Large intestine (tissue), 3 donors: ENCODE measurements around the gene LRRC8A. TPM values are rescaled to one million over a fixed set of nuclear protein-coding genes. Genes with fewer than 3 reads are reported as not detected.
A peak's percentile ranks its signal among the peaks of the same experiment; 100 is the strongest.

ENCODE experiments used
- DNase-seq, 2 donors: peaks; one replicate each; pipeline versions ENCODE4 v3.0.0 to v3.0.0-alpha.2; 2013
- H3K27ac ChIP-seq: one replicate; pipeline ENCODE4 v1.5.1; 2013; ENCODE audit warnings: low read length
- H3K27me3 ChIP-seq: 2 replicates; pipeline ENCODE4 v1.6.1; 2013; ENCODE audit warnings: low read length; ENCODE audit not compliant: control insufficient read depth, insufficient read depth
- H3K36me3 ChIP-seq: 2 replicates; pipeline ENCODE4 v1.6.1; 2013; ENCODE audit warnings: low read length; ENCODE audit not compliant: control insufficient read depth, insufficient read depth
- H3K4me1 ChIP-seq: one replicate; pipeline ENCODE4 v1.6.1; 2013; ENCODE audit warnings: low read length; ENCODE audit not compliant: control insufficient read depth, insufficient read depth
- H3K4me3 ChIP-seq: one replicate; pipeline ENCODE4 v1.5.1; 2013; ENCODE audit warnings: low read length
- H3K9me3 ChIP-seq: one replicate; pipeline ENCODE4 v1.6.1; 2013; ENCODE audit warnings: mild to moderate bottlenecking, low read depth, low read length, moderate library complexity; ENCODE audit not compliant: control insufficient read depth
- WGBS: methylation state at CpG from one replicate; pipeline ENCODE4 v1.1.5; 2013; ENCODE audit warnings: low lambda C conversion rate; ENCODE audit not compliant: insufficient coverage; 5-methylcytosine and 5-hydroxymethylcytosine counted together
- polyA plus RNA-seq: library from polyadenylated mRNA; unstranded; fragments of 120-200 nt; gene quantifications from one replicate; pipeline ENCODE4 v1.2.1, GENCODE V29; 2013

The LRRC8A gene
- polyA plus RNA-seq, 1 donor, result 18.5 TPM

DNA sequence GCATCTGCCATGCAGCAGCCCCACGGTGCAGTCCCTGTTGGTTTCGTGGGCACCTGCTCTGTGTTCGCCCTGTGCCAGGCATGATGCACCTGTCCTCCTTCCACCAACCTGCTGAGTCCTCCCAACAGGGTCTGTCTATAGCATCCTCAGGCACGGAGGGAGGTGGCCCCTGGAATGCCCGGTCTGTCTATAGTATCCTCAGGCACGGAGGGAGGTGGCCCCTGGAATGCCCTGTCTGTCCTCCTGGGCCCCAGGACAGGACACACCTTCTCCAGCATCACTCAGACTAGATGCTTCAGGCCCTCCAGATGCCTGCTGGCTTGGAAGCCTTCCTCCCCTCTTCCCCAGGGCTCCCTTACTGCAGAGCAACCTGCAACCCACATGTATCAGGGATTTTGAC lies 29.0 kb downstream of the LRRC8A start:
- no CpG with 5 or more reads among the region's 6 CpGs for WGBS
- Histone ChIP-seq H3K4me1 (peaks cover 2% of the 10 kb centered on the region), H3K9me3 (no peaks in the 10 kb centered on the region), H3K27ac (no peak overlapping the region), H3K4me3 (no peak overlapping the region), H3K36me3 (peaks cover 63% of the 10 kb centered on the region), H3K27me3 (no peaks in the 10 kb centered on the region)
- no peak for DNase-seq

DNA sequence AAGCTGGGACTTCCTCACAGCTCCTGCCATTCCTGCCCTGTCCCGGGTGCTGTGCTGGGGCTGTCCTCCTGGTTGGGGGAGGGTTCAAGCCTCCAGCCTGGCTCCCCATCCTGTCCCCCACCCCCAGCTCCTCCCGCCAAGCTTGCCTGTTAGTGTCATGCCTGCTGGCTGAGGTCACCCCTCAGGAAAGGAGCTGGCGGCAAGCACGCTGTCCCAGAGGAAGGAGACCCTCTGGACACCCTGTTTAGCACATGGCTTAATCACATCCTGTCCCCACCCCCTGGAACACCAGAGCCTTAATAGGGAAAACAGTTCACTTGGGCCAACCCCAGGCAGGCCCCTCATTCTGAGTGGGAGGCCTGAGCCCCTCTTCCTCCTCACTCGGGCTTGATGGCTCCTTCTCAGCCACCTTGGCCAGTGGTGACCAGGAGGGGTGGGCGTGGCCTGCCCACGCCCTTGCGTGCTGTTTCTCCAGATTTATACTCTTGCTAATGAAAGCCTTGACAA lies 29.6 kb downstream of the LRRC8A start:
- Histone ChIP-seq H3K36me3 (peaks cover 70% of the 10 kb centered on the region), H3K27ac (peak overlapping the region; percentile 4), H3K9me3 (peaks cover under 1% of the 10 kb centered on the region), H3K4me3 (no peak overlapping the region), H3K27me3 (no peaks in the 10 kb centered on the region), H3K4me1 (peaks cover 2% of the 10 kb centered on the region)
- peak in 1 of 2 donors; percentile 32 for DNase-seq
- no CpG with 5 or more reads among the region's 8 CpGs for WGBS

DNA sequence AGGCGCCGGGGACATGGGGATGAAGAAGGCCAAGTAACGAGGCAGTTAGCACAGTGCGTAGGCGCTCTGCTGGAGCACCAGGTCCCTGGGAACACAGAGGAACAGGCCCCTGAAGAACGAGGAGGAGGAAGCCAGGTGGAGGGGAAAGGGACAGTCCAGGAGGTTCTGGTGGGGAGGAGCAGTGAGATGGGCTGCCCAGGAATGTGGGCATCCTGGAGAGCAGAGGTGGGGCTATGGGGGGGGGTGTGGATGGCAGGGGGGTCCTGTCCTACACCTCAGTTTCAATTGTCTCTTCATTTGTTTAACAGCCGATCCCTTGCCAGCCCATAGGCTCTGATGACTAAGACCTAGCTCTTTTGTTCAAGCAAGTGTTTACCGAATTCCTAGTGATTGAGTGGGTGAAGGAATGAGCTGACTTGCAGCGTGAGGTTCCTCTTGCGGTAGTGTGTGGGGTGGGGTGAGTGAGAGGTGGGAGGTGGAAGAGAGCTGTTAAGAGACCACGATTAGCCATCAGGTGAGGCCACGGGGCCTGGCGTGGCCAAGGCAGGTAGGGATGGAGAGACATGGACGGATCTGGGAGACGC lies 30.4 kb downstream of the LRRC8A start:
- H3K4me1 ChIP-seq, result peaks cover 2% of the 10 kb centered on the region
- H3K27ac ChIP-seq, result peak overlapping the region; percentile 4
- no peak overlapping the region for H3K4me3 ChIP-seq
- peaks cover 73% of the 10 kb centered on the region for H3K36me3 ChIP-seq
- 50% methylated on average over 1 of the region's 15 CpGs for WGBS
- no peaks in the 10 kb centered on the region for H3K27me3 ChIP-seq
- H3K9me3 ChIP-seq, result peaks cover 3% of the 10 kb centered on the region
- no peak for DNase-seq

DNA sequence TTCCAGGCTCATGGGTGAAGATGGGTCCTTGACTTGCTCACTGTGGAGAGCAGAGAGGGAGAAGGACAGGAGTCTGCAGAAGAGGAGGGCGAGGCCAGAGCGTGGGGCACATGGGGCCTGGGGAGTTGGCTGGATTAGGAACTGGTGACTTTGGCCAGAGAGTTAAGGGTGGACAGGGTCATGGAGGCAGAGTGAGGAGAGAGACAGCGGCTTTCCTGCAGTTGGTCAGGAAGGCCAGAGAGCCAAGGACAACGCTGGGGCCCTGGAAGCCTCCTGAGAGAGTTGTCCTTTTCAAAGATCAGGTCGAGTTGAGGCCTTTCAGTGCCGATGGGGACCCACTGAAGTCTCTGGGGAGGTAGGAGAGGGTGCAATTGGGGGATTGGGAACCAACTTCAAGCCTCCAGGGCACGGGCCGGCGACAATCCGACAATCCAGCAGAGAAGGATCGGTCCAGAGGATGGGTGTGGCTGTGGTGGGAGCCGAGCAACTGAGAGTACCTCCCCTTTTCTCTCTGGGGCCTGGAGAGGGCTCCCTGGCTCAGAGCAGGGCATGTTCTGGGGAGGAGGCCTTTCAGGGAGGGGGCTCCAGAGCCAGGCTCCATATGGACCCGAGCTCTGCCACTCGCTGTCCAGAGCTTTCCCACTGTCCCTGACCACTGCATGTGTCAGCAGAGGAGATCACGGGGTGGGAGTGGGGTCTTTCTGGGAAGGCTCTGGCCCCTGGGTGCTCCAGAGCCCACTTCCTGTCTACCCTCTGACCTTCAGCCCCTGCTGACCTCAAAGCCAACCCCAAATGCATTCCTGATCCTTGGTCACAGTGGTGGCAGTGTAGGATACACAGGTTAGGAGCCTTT lies 31.3 kb downstream of the LRRC8A start:
- H3K4me3 ChIP-seq, result no peak overlapping the region
- no CpG with 5 or more reads among the region's 15 CpGs for WGBS
- H3K9me3 ChIP-seq, result peaks cover 3% of the 10 kb centered on the region
- H3K36me3 ChIP-seq, result peaks cover 68% of the 10 kb centered on the region
- H3K4me1 ChIP-seq, result peaks cover 2% of the 10 kb centered on the region
- H3K27ac ChIP-seq, result no peak overlapping the region
- H3K27me3 ChIP-seq, result no peaks in the 10 kb centered on the region
- DNase-seq, result no peak

DNA sequence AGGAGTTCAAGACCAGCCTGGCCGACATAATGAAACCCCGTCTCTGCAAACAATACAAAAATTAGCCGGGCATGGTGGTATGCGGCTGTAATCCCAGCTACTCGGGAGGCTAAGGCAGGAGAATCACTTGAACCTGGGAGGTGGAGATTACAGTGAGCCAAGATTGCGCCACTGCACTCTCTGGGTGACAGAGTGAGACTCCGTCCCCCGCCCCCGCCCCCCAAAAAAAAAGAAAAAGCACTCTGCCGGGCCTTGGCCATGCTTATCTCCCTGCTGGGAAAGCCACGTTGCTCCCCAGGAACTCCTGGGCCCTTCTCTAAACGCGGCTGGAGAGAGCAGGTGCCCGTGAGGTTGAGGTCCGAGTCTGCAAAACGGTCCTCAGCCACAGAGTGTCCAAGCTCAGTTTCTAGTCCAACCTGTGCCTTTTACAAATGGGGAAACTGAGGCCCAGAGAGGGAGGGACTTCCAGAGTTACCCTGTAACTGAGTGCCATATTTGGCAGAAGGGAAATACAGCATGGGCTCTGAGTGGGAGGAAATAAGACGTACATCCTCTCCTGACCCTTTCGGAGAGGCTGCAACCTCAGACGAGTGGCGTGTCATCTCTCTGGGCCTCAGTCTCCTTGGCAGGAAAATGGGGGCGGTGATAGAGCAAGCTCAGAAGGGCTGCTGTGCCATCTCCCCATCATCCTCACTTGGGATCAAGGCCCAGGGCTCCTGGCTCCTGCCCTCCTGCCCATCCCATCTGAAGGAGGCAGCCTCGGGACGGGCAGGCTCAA lies 32.3 kb downstream of the LRRC8A start:
- peaks cover 3% of the 10 kb centered on the region for H3K9me3 ChIP-seq
- no peak overlapping the region for H3K4me3 ChIP-seq
- H3K27me3 ChIP-seq, result no peaks in the 10 kb centered on the region
- H3K4me1 ChIP-seq, result peaks cover 5% of the 10 kb centered on the region
- DNase-seq, result no peak
- H3K27ac ChIP-seq, result no peak overlapping the region
- peaks cover 58% of the 10 kb centered on the region for H3K36me3 ChIP-seq
- 100% methylated on average over 2 of the region's 23 CpGs for WGBS

DNA sequence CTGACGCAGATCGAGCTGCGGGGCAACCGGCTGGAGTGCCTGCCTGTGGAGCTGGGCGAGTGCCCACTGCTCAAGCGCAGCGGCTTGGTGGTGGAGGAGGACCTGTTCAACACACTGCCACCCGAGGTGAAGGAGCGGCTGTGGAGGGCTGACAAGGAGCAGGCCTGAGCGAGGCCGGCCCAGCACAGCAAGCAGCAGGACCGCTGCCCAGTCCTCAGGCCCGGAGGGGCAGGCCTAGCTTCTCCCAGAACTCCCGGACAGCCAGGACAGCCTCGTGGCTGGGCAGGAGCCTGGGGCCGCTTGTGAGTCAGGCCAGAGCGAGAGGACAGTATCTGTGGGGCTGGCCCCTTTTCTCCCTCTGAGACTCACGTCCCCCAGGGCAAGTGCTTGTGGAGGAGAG lies 34.3 kb downstream of the LRRC8A start:
- no peak for DNase-seq
- no CpG with 5 or more reads among the region's 18 CpGs for WGBS
- no peak overlapping the region for H3K4me3 ChIP-seq
- H3K27ac ChIP-seq, result no peak overlapping the region
- no peaks in the 10 kb centered on the region for H3K27me3 ChIP-seq
- H3K36me3 ChIP-seq, result peaks cover 41% of the 10 kb centered on the region
- peaks cover 3% of the 10 kb centered on the region for H3K9me3 ChIP-seq
- H3K4me1 ChIP-seq, result peaks cover 11% of the 10 kb centered on the region

DNA sequence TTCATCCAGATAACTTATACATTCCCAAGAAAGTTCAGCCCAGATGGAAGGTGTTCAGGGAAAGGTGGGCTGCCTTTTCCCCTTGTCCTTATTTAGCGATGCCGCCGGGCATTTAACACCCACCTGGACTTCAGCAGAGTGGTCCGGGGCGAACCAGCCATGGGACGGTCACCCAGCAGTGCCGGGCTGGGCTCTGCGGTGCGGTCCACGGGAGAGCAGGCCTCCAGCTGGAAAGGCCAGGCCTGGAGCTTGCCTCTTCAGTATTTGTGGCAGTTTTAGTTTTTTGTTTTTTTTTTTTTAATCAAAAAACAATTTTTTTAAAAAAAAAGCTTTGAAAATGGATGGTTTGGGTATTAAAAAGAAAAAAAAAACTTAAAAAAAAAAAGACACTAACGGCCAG lies 34.8 kb downstream of the LRRC8A start:
- 100% methylated on average over 2 of the region's 11 CpGs for WGBS
- DNase-seq, result no peak
- Histone ChIP-seq H3K4me1 (peaks cover 14% of the 10 kb centered on the region), H3K27ac (no peak overlapping the region), H3K27me3 (no peaks in the 10 kb centered on the region), H3K36me3 (peaks cover 35% of the 10 kb centered on the region), H3K9me3 (peaks cover 3% of the 10 kb centered on the region), H3K4me3 (no peak overlapping the region)

DNA sequence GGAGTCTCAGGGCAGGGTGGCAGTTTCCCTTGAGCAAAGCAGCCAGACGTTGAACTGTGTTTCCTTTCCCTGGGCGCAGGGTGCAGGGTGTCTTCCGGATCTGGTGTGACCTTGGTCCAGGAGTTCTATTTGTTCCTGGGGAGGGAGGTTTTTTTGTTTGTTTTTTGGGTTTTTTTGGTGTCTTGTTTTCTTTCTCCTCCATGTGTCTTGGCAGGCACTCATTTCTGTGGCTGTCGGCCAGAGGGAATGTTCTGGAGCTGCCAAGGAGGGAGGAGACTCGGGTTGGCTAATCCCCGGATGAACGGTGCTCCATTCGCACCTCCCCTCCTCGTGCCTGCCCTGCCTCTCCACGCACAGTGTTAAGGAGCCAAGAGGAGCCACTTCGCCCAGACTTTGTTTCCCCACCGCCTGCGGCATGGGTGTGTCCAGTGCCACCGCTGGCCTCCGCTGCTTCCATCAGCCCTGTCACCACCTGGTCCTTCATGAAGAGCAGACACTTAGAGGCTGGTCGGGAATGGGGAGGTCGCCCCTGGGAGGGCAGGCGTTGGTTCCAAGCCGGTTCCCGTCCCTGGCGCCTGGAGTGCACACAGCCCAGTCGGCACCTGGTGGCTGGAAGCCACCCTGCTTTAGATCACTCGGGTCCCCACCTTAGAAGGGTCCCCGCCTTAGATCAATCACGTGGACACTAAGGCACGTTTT lies 35.4 kb downstream of the LRRC8A start:
- Histone ChIP-seq H3K27me3 (no peaks in the 10 kb centered on the region), H3K9me3 (peaks cover 3% of the 10 kb centered on the region), H3K4me1 (peaks cover 13% of the 10 kb centered on the region), H3K36me3 (peaks cover 32% of the 10 kb centered on the region), H3K4me3 (no peak overlapping the region), H3K27ac (no peak overlapping the region)
- no CpG with 5 or more reads among the region's 26 CpGs for WGBS
- no peak for DNase-seq

DNA sequence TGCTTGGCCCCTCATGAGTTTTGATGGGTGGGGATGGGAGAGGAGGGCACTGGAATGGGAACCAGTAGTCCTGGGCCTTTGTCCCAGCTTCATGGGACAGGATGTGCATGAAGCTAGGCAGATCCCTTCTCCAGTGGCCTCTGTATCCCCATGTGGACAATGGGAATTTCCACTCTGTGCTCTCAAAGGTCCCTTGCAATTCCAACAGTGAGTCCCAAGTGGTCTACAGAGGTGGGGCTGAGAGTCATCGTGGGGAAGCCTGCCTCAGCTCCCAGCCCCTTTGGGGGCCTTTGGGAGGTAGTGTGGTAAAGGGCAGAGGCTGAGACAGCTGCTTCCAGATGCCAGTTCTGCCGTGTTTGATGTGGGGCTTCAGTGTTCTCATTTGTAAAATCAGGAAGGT lies 37.0 kb downstream of the LRRC8A start:
- 80% methylated on average over 1 of the region's 2 CpGs for WGBS
- DNase-seq, result no peak
- Histone ChIP-seq H3K27me3 (no peaks in the 10 kb centered on the region), H3K4me3 (no peak overlapping the region), H3K9me3 (peaks cover 3% of the 10 kb centered on the region), H3K4me1 (peaks cover 13% of the 10 kb centered on the region), H3K36me3 (peaks cover 30% of the 10 kb centered on the region), H3K27ac (peak overlapping the region; percentile 68)
